Hepatocyte (in vitro differentiated cells): Measurements from ENCODE around the gene BICD1. TPM values are rescaled to one million over a fixed set of nuclear protein-coding genes. Genes with fewer than 3 reads are reported as not detected.

Source experiments
- DNase-seq: peaks from one replicate; pipeline ENCODE4 v3.0.0-alpha.2; 2016; ENCODE audit warnings: low spot score
- H2AFZ ChIP-seq: fragments of 200-600 bp; sonication (generic); 2 replicates; pipeline ENCODE4 v1.6.0; 2016; ENCODE audit warnings: antibody characterized with exemption, mild to moderate bottlenecking
- H3K27ac ChIP-seq: fragments of 200-600 bp; sonication (generic); 2 replicates; pipeline ENCODE4 v1.5.1; 2016; ENCODE audit warnings: mild to moderate bottlenecking
- H3K27me3 ChIP-seq: fragments of 200-600 bp; sonication (generic); 2 replicates; pipeline ENCODE4 v1.6.1; 2016
- H3K36me3 ChIP-seq: fragments of 200-600 bp; sonication (generic); replicated peaks from 2 replicates; pipeline ENCODE4 v1.5.1; 2016; ENCODE audit warnings: low read depth; ENCODE audit not compliant: insufficient read depth
- H3K4me1 ChIP-seq: fragments of 200-600 bp; sonication (generic); 2 replicates; pipeline ENCODE4 v1.5.1; 2016; ENCODE audit warnings: mild to moderate bottlenecking, moderate library complexity; ENCODE audit not compliant: insufficient read depth
- H3K4me2 ChIP-seq: fragments of 200-600 bp; sonication (generic); 2 replicates; pipeline ENCODE4 v1.6.0; 2016
- H3K4me3 ChIP-seq: fragments of 200-600 bp; sonication (generic); 2 replicates; pipeline ENCODE4 v1.5.1; 2016; ENCODE audit warnings: mild to moderate bottlenecking
- H3K79me2 ChIP-seq: fragments of 200-600 bp; sonication (generic); 2 replicates; pipeline ENCODE4 v1.6.0; 2017; ENCODE audit warnings: mild to moderate bottlenecking
- H3K9me2 ChIP-seq: fragments of 200-600 bp; sonication (generic); replicated peaks from 2 replicates; pipeline ENCODE4 v1.6.0; 2017; ENCODE audit warnings: mild to moderate bottlenecking; ENCODE audit not compliant: insufficient read depth
- H3K9me3 ChIP-seq: fragments of 200-600 bp; sonication (generic); 2 replicates; pipeline ENCODE4 v1.5.1; 2016; ENCODE audit warnings: low read depth, mild to moderate bottlenecking
- H4K20me1 ChIP-seq: fragments of 200-600 bp; sonication (generic); 2 replicates; pipeline ENCODE4 v1.6.0; 2016; ENCODE audit warnings: mild to moderate bottlenecking; ENCODE audit not compliant: insufficient read depth, poor library complexity, severe bottlenecking
- CTCF ChIP-seq: fragments of 200-600 bp; sonication (generic); IDR thresholded peaks from 2 replicates; pipeline ENCODE4 v1.5.1; 2016; ENCODE audit warnings: antibody characterized with exemption, mild to moderate bottlenecking; ENCODE audit not compliant: poor library complexity
- EZH2 ChIP-seq: fragments of 200-600 bp; sonication (generic); IDR thresholded peaks from 2 replicates; pipeline ENCODE4 v1.6.1; 2016; ENCODE audit warnings: antibody characterized with exemption, mild to moderate bottlenecking, borderline replicate concordance
- EZH2phosphoT487 ChIP-seq: fragments of 200-600 bp; sonication (generic); IDR thresholded peaks from one replicate; pipeline ENCODE4 v1.6.1; 2018; ENCODE audit warnings: antibody characterized with exemption, mild to moderate bottlenecking, low read depth, moderate library complexity; ENCODE audit not compliant: unreplicated experiment, severe bottlenecking
- WGBS: methylation state at CpG from one replicate; pipeline ENCODE4 v1.1.6; 2016; ENCODE audit warnings: low lambda C conversion rate; ENCODE audit errors: missing lambda C conversion rate; 5-methylcytosine and 5-hydroxymethylcytosine counted together
- polyA plus RNA-seq: library from polyadenylated mRNA; unstranded; fragments of >200 nt; fragmentation: Nextera tagmentation; extraction: Ambion mirVana; gene quantifications from 2 replicates; pipeline ENCODE4 v1.2.1, GENCODE V29; 2016
- total RNA-seq: library from RNA; depleted of rRNA; stranded (reverse); fragments of >200 nt; gene quantifications from 2 replicates; pipeline ENCODE4 v1.2.3, GENCODE V29; 2014

BICD1 gene
- total and polyA plus RNA-seq, 2 experiments from 2014 or later, result 19.7 to 23.6 TPM

GRCh38 chr12:32344047-32344446 is 237.4 kb downstream of the BICD1 start:
- Histone ChIP-seq H4K20me1 (no peaks in the 10 kb centered on the region), H3K27me3 (no peaks in the 10 kb centered on the region), H3K4me3 (no peak overlapping the region), H3K9me3 (no peaks in the 10 kb centered on the region), H2AFZ (no peak overlapping the region), H3K4me2 (no peak overlapping the region), H3K36me3 (no peaks in the 10 kb centered on the region), H3K9me2 (no peaks in the 10 kb centered on the region), H3K27ac (no peak overlapping the region), H3K79me2 (no peaks in the 10 kb centered on the region), H3K4me1 (no peaks in the 10 kb centered on the region)
- WGBS, result 92% methylated on average over 7 of the region's 7 CpGs
- no peak for TF ChIP-seq CTCF
- TF ChIP-seq EZH2phosphoT487, result no peak
- TF ChIP-seq EZH2, result no peak
- DNase-seq, result no peak

GRCh38 chr12:32353540-32353939 is 246.9 kb downstream of the BICD1 start:
- Histone ChIP-seq H3K27me3 (no peaks in the 10 kb centered on the region), H3K27ac (no peak overlapping the region), H3K4me2 (no peak overlapping the region), H3K4me1 (no peaks in the 10 kb centered on the region), H3K79me2 (no peaks in the 10 kb centered on the region), H3K9me3 (no peaks in the 10 kb centered on the region), H4K20me1 (no peaks in the 10 kb centered on the region), H3K4me3 (no peak overlapping the region), H3K36me3 (no peaks in the 10 kb centered on the region), H2AFZ (no peak overlapping the region), H3K9me2 (no peaks in the 10 kb centered on the region)
- DNase-seq, result no peak
- WGBS, result 68% methylated on average over 1 of the region's 1 CpG
- TF ChIP-seq CTCF, result no peak
- TF ChIP-seq EZH2phosphoT487, result no peak
- TF ChIP-seq EZH2, result no peak

GRCh38 chr12:32357601-32358249 is 251.1 kb downstream of the BICD1 start:
- DNase-seq, result no peak
- Histone ChIP-seq H3K4me1 (no peaks in the 10 kb centered on the region), H3K9me2 (no peaks in the 10 kb centered on the region), H3K27ac (no peak overlapping the region), H3K4me2 (no peak overlapping the region), H3K27me3 (no peaks in the 10 kb centered on the region), H3K9me3 (no peaks in the 10 kb centered on the region), H3K36me3 (no peaks in the 10 kb centered on the region), H3K4me3 (no peak overlapping the region), H2AFZ (no peak overlapping the region), H4K20me1 (no peaks in the 10 kb centered on the region), H3K79me2 (no peaks in the 10 kb centered on the region)
- TF ChIP-seq CTCF, result no peak
- no peak for TF ChIP-seq EZH2phosphoT487
- TF ChIP-seq EZH2, result no peak
- 98% methylated on average over 8 of the region's 8 CpGs for WGBS
